Activated CD4-positive, alpha-beta T cell treated with anti-CD3 and anti-CD28 coated beads for 1 hour (primary cell): ENCODE measurements around the gene AMBP.

Source experiments
- DNase-seq: peaks from one replicate; pipeline ENCODE4 v3.0.0-alpha.2; 2020

Gene AMBP

GRCh38 chr9:114029311-114030170 is 48.6 kb downstream of the AMBP start:
- DNase-seq, result no peak

DNA sequence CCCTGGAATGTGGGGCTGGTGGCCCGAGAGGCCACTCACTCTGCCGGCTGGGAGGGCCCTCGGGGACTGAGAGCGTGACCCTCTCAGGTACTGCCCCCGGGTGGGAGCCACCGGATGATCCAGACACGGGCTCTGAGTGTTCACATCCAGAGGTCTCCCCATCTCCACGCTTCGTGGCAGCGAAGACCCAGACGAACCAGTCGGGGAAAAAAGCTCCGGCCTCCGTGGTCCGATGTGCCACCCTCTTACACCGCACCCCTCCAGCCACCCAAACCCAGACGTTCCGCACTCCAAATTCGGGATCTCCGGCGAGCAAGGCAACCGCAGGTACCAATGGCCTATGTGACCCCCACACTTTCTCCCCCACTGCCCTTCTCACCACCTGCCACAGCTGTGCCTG is 49.5 kb downstream of the AMBP start:
- DNase-seq, result no peak

DNA sequence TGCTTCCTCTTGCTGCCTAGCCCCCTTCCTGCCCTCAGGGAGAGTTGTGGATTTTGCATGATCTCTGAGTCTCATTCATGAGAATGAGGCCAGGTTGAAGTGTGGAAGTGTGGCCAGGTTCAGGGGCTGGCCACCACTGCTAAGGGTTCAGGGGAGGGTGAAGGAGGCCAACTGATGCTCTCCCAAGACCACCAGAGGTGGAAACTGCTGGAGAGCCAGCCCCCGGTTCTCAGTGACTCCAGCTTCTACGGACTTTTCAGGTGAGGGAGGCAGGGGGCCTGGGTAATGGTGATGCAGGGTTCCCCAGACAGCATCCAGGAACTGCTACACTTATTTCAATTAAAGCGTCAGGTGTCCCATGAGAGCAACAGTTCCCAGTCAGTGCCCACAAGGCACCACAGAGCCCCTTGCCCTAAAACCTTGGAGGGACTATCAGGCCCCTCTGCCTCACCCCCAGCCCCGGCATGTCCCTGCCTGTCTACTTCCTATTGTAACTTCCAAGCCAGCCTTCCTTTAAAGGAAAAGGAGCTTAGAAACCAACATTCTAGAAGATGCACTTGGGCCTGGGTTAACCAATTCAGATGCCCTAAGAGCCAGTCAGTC is 50.1 kb downstream of the AMBP start:
- no peak for DNase-seq

- DNase-seq, result no peak
Measured at GRCh38 chr9:114027159-114027862, 50.8 kb downstream of the AMBP start.

- DNase-seq, result no peak
Measured at GRCh38 chr9:114026335-114026734, 51.8 kb downstream of the AMBP start.

DNA sequence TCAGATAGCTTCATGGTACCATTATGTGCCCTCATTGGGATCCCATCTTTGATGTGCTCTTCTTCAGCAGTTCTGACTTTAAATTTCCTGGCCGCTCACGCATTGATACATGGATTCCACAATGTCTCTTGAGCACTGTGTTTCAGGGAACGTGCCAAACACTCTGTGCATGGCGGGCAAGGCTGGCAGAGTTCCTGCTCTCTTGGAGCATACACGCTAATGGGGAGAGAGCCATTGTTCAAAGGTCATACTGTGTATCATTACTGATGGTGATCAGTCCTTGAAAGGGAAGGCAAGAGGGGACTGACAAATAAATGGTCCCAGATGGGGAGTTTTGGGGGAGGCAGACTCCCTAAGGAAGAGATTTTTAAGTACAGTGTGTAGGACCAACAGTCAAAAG is 52.3 kb downstream of the AMBP start:
- DNase-seq, result no peak

GRCh38 chr9:114025196-114025753 is 52.8 kb downstream of the AMBP start:
- no peak for DNase-seq

GRCh38 chr9:114023961-114024360 is 54.1 kb downstream of the AMBP start:
- no peak for DNase-seq

GRCh38 chr9:114021578-114021977 is 56.5 kb downstream of the AMBP start:
- DNase-seq, result no peak

DNA sequence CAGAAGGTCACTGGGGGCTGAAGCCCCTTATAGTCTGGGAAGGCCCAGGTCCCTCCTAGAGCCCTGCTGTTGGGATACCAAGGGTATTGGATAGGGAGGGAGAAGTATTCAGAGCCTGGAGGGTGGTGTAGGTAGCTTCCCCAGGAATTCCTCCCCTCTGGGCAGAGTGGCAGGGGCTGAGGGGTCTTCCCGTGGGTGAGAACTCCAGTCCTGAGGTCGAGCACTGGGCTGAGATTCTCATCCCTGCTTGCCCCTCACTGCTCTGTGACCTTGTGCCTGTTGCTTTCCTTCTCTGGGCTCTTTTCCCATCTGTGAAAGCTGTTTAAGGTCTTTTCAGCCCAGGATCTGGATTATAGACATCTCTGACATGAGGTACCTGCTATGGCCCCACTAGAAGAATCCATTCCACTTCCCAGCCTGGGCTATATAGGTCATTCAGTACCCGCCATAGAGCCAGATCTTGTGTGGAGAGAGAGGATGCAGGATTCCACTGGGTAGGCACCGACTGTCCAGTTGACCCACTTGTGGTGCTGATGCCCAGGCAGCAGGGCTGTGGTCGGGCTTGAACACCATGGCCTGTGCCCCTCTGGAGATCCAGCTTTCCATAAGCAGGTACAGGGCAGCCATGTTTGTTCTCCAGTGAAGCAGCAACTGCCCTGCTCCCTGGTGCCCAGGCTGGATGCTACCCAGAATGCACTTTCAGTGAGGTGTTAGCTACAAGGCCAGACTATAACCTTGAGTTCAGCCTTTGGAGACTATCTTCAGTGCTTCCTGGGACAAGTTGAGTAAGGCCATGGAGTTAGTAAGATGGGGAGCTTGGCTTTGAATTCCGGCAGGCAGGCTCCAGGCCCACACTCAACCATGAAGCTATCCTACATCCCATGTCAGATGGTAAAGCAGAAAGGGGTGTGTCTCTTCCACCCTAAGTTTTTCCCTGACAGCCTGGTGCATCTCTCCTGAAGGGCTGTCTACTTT is 60.1 kb downstream of the AMBP start:
- DNase-seq, result no peak

GRCh38 chr9:114016629-114017423 is 61.3 kb downstream of the AMBP start:
- DNase-seq, result no peak

- no peak for DNase-seq
Measured at GRCh38 chr9:114016101-114016500, 62.0 kb downstream of the AMBP start.

- DNase-seq, result no peak
Measured at GRCh38 chr9:114015607-114016006, 62.5 kb downstream of the AMBP start.

DNA sequence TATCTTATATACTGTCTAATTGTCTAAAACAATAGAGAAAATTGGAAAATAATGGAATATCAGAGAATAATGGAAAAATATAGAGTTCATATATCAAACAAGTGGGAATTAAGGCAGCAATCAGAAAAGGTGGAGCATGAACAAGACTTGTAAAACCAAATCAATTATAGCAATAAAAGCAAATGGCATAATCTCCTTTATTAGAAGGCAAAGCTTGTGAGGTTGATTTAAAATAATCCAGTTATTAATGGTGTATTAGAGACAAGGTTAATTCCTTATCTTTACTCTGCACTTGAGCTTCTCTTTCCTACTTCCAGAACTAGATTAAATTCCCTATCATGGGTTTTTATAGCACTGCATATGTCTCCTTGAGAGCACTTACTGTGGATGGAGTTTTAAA is 64.1 kb downstream of the AMBP start:
- no peak for DNase-seq

GRCh38 chr9:114012126-114012525 is 66.0 kb downstream of the AMBP start:
- DNase-seq, result no peak

DNA sequence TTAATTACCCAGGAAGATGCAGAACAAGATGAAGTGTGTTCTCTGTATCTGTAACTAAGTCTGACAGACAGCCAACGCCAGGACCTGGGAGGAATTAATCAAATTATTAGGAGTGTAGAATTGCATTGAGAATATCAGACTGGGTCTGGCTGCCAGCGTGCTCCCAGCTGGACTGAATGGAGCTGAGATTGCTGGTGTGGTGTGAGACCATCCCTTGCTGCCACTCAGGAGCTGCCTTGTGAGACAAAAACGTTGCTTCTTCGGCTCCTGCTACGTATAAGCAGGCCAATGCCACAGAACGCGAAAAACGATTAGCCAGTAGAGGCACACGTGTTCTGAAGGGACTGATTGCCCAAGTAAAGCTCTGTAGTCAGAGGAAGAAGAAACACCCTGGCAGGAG is 66.8 kb downstream of the AMBP start:
- DNase-seq, result no peak
